Measurements from ENCODE around the gene PAFAH1B2.

DNA sequence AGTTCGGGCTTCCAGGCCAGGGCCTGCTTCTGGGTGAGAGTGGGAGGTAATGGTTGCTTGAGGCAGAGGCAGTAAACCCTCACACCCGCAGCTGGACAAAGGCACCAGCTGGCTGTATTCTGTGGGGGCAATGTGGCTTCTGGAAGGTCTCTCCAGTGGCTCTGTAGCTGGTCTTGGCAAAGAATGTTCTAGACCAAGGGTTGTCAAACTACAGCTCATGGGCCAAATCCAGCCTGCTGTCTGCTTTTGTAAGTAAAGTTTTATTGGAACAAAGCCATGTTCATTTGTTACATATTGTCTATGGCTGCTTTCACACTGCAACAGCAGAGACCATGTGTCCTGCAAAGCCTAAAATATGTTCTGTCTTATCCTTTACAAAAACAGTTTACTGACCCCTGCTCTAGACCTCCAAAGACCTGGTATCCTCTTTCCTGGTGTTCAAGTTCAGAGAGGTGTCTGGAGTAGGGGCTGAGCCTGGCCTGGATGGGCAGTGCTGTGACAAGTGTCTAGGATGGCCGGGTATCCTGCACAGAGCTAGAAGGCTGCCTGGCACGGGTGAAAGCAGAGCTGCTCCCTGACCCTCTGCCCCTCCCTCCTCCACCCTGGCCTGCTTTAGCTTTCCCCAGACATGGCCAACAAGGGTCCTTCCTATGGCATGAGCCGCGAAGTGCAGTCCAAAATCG is 58.4 kb downstream of the PAFAH1B2 start:
- TF ChIP-seq, protein P1, sequence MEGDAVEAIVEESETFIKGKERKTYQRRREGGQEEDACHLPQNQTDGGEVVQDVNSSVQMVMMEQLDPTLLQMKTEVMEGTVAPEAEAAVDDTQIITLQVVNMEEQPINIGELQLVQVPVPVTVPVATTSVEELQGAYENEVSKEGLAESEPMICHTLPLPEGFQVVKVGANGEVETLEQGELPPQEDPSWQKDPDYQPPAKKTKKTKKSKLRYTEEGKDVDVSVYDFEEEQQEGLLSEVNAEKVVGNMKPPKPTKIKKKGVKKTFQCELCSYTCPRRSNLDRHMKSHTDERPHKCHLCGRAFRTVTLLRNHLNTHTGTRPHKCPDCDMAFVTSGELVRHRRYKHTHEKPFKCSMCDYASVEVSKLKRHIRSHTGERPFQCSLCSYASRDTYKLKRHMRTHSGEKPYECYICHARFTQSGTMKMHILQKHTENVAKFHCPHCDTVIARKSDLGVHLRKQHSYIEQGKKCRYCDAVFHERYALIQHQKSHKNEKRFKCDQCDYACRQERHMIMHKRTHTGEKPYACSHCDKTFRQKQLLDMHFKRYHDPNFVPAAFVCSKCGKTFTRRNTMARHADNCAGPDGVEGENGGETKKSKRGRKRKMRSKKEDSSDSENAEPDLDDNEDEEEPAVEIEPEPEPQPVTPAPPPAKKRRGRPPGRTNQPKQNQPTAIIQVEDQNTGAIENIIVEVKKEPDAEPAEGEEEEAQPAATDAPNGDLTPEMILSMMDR (IDR thresholded peaks at IDR 0.05): no peak
- TF ChIP-seq EP300 (IDR thresholded peaks at IDR 0.05): no peak
- no peak for TF ChIP-seq POLR2A (IDR thresholded peaks at IDR 0.05)
- TF ChIP-seq POLR2AphosphoS5 (IDR thresholded peaks at IDR 0.05): no peak

All from stomach (tissue), 4 donors.